ENCODE data around the gene IQGAP2. TPM values are rescaled to one million over a fixed set of nuclear protein-coding genes. Genes with fewer than 3 reads are reported as not detected.

Gene IQGAP2
- total and polyA plus RNA-seq, 5 donors from 2014 or later: 53.9 to 214 (median 61.4) TPM

DNA sequence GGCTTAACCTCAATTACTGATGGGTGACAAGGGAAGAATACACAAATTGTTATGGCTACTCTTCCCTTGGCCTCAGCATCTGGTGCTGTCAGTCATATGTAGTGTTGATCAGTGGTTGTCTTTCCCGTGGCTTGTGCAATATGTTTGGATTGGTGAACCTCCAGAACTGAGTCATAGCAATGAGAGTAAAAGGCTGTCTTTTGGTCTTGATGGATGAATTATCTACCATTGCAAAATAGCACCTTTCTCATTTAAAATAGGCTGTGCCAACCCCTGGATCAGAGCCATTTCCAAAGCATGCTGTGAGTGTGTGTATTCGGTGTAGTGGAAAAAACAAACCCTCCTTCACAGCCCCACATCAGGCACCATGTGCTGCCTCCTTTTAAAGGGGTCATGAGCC lies 298.2 kb downstream of the IQGAP2 start:
- no peaks in the 10 kb centered on the region for H3K9me3 ChIP-seq (ENCODE audit: control insufficient read depth in 2 of 2, low read length in 2 of 2)
- no peaks in the 10 kb centered on the region for H3K4me1 ChIP-seq (ENCODE audit: control insufficient read depth, insufficient read depth, low read length, poor library complexity, severe bottlenecking)
- no peak overlapping the region for H3K4me3 ChIP-seq (ENCODE audit: low read depth, low read length)
- H3K27ac Mint-ChIP-seq: no peak overlapping the region
- H3K36me3 ChIP-seq (ENCODE audit: control insufficient read depth, insufficient read depth, low read length): peaks cover 88% of the 10 kb centered on the region
- no peak overlapping the region for H3K27ac ChIP-seq (ENCODE audit: insufficient read depth, low read length, poor library complexity, severe bottlenecking)
- no peak for DNase-seq
- H3K4me1 Mint-ChIP-seq: peaks cover 0 to 3% (median 0%) of the 10 kb centered on the region in 4 donors
- no peak overlapping the region for H3K4me3 Mint-ChIP-seq
- ATAC-seq (ENCODE audit: low read depth in 2 of 2): no peak
- H3K27me3 ChIP-seq (ENCODE audit: control insufficient read depth, insufficient read depth, low read length): no peaks in the 10 kb centered on the region
- H3K9me3 Mint-ChIP-seq: no peaks in the 10 kb centered on the region
- H3K27me3 Mint-ChIP-seq: no peaks in the 10 kb centered on the region
- peaks cover 41% of the 10 kb centered on the region for H3K36me3 Mint-ChIP-seq

DNA sequence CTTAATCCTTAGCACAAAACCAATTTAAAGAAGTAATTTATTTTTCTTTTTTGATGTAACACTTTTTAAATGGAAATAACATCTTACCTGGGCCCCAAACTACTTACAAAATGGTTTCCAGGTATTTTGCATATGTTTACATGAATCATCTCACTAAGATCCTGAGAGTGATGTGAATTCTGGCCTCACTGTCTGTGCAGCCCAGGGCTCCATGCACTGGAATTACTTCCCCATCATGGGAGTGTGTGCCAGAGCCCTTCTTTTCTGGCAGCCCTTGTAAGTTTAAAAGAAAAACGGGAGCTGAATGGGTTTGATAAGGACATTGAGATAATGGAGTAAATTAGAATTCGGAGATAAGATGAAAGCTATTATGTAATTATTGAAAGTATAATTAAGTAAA lies 300.6 kb downstream of the IQGAP2 start:
- H3K9me3 ChIP-seq (ENCODE audit: control insufficient read depth in 2 of 2, low read length in 2 of 2): no peaks in the 10 kb centered on the region
- H3K4me3 ChIP-seq (ENCODE audit: low read depth, low read length): no peak overlapping the region
- Mint-ChIP-seq H3K9me3 (no peaks in the 10 kb centered on the region), H3K36me3 (peaks cover 44% of the 10 kb centered on the region), H3K4me1 (peaks cover 0 to 3% (median 1%) of the 10 kb centered on the region in 4 donors), H3K27ac (no peak overlapping the region), H3K4me3 (no peak overlapping the region), H3K27me3 (no peaks in the 10 kb centered on the region)
- DNase-seq (no peak), ATAC-seq (ENCODE audit: low read depth in 2 of 2) (no peak)
- no peak overlapping the region for H3K27ac ChIP-seq (ENCODE audit: insufficient read depth, low read length, poor library complexity, severe bottlenecking)
- peaks cover 78% of the 10 kb centered on the region for H3K36me3 ChIP-seq (ENCODE audit: control insufficient read depth, insufficient read depth, low read length)
- H3K4me1 ChIP-seq (ENCODE audit: control insufficient read depth, insufficient read depth, low read length, poor library complexity, severe bottlenecking): no peaks in the 10 kb centered on the region
- H3K27me3 ChIP-seq (ENCODE audit: control insufficient read depth, insufficient read depth, low read length): no peaks in the 10 kb centered on the region

- Mint-ChIP-seq H3K36me3 (peaks cover 40% of the 10 kb centered on the region), H3K4me1 (peaks cover 0 to 7% (median under 1%) of the 10 kb centered on the region in 4 donors), H3K27me3 (no peaks in the 10 kb centered on the region), H3K27ac (no peak overlapping the region), H3K4me3 (no peak overlapping the region), H3K9me3 (no peaks in the 10 kb centered on the region)
- DNase-seq: no peak
- H3K9me3 ChIP-seq (ENCODE audit: control insufficient read depth in 2 of 2, low read length in 2 of 2): no peaks in the 10 kb centered on the region
- H3K36me3 ChIP-seq (ENCODE audit: control insufficient read depth, insufficient read depth, low read length): peaks cover 73% of the 10 kb centered on the region
- no peak overlapping the region for H3K4me3 ChIP-seq (ENCODE audit: low read depth, low read length)
- H3K27me3 ChIP-seq (ENCODE audit: control insufficient read depth, insufficient read depth, low read length): no peaks in the 10 kb centered on the region
- H3K4me1 ChIP-seq (ENCODE audit: control insufficient read depth, insufficient read depth, low read length, poor library complexity, severe bottlenecking): no peaks in the 10 kb centered on the region
- H3K27ac ChIP-seq (ENCODE audit: insufficient read depth, low read length, poor library complexity, severe bottlenecking): no peak overlapping the region
- ATAC-seq (ENCODE audit: low read depth in 2 of 2): no peak
Measured at GRCh38 chr5:76704131-76704663, 301.1 kb downstream of the IQGAP2 start.

- Histone ChIP-seq H3K27ac (ENCODE audit: insufficient read depth, low read length, poor library complexity, severe bottlenecking) (no peak overlapping the region), H3K9me3 (ENCODE audit: control insufficient read depth in 2 of 2, low read length in 2 of 2) (no peaks in the 10 kb centered on the region), H3K36me3 (ENCODE audit: control insufficient read depth, insufficient read depth, low read length) (peaks cover 62% of the 10 kb centered on the region), H3K4me3 (ENCODE audit: low read depth, low read length) (no peak overlapping the region), H3K4me1 (ENCODE audit: control insufficient read depth, insufficient read depth, low read length, poor library complexity, severe bottlenecking) (no peaks in the 10 kb centered on the region), H3K27me3 (ENCODE audit: control insufficient read depth, insufficient read depth, low read length) (no peaks in the 10 kb centered on the region)
- Mint-ChIP-seq H3K4me1 (peaks cover 0 to 18% (median 4%) of the 10 kb centered on the region in 4 donors), H3K36me3 (peaks cover 39% of the 10 kb centered on the region), H3K27me3 (no peaks in the 10 kb centered on the region), H3K4me3 (no peak overlapping the region), H3K27ac (no peak overlapping the region), H3K9me3 (no peaks in the 10 kb centered on the region)
- ATAC-seq (ENCODE audit: low read depth in 2 of 2): no peak
- DNase-seq: no peak
Measured at GRCh38 chr5:76705574-76705973, 302.5 kb downstream of the IQGAP2 start.

- H3K4me3 Mint-ChIP-seq: no peak overlapping the region
- DNase-seq (no peak), ATAC-seq (ENCODE audit: low read depth in 2 of 2) (no peak)
- H3K4me1 Mint-ChIP-seq: peaks cover 10 to 40% (median 19%) of the 10 kb centered on the region in 4 donors
- no peak overlapping the region for H3K27ac ChIP-seq (ENCODE audit: insufficient read depth, low read length, poor library complexity, severe bottlenecking)
- peaks cover 2% of the 10 kb centered on the region for H3K27me3 ChIP-seq (ENCODE audit: control insufficient read depth, insufficient read depth, low read length)
- H3K9me3 ChIP-seq (ENCODE audit: control insufficient read depth in 2 of 2, low read length in 2 of 2): no peaks in the 10 kb centered on the region
- peaks cover 19% of the 10 kb centered on the region for H3K27me3 Mint-ChIP-seq
- no peak overlapping the region for H3K4me3 ChIP-seq (ENCODE audit: low read depth, low read length)
- H3K36me3 ChIP-seq (ENCODE audit: control insufficient read depth, insufficient read depth, low read length): peaks cover 23% of the 10 kb centered on the region
- H3K27ac Mint-ChIP-seq: no peak overlapping the region
- H3K9me3 Mint-ChIP-seq: no peaks in the 10 kb centered on the region
- H3K36me3 Mint-ChIP-seq: peaks cover 11% of the 10 kb centered on the region
- peaks cover 5% of the 10 kb centered on the region for H3K4me1 ChIP-seq (ENCODE audit: control insufficient read depth, insufficient read depth, low read length, poor library complexity, severe bottlenecking)
Measured at GRCh38 chr5:76709762-76710161, 306.7 kb downstream of the IQGAP2 start.

DNA sequence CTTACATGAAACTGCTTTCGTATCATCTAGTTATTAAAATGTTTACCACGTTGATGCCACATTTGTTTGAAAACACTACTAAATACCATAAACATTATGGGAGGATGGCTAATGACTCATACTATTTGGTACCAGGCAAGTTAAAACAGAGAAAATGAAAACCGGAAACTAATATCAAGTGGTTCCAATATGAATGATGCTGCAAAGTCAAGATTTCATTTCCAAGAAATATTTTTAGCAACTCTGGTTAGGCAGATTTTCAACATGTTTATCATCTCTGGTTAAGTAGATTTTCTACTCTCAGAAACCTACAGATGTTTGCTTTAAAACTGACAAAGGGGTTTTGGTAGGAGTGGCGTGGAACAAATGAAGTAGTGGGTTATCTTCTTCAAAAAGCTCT lies 307.9 kb downstream of the IQGAP2 start:
- H3K4me3 ChIP-seq (ENCODE audit: low read depth, low read length): no peak overlapping the region
- H3K27ac ChIP-seq (ENCODE audit: insufficient read depth, low read length, poor library complexity, severe bottlenecking): no peak overlapping the region
- H3K27me3 Mint-ChIP-seq: peaks cover 30% of the 10 kb centered on the region
- peaks cover 11% of the 10 kb centered on the region for H3K36me3 Mint-ChIP-seq
- no peaks in the 10 kb centered on the region for H3K9me3 ChIP-seq (ENCODE audit: control insufficient read depth in 2 of 2, low read length in 2 of 2)
- peaks cover 10 to 45% (median 25%) of the 10 kb centered on the region in 4 donors for H3K4me1 Mint-ChIP-seq
- H3K9me3 Mint-ChIP-seq: no peaks in the 10 kb centered on the region
- DNase-seq (peak in 1 of 3 donors; percentile 60), ATAC-seq (ENCODE audit: low read depth in 2 of 2) (no peak)
- no peak overlapping the region for H3K27ac Mint-ChIP-seq
- peaks cover 13% of the 10 kb centered on the region for H3K36me3 ChIP-seq (ENCODE audit: control insufficient read depth, insufficient read depth, low read length)
- H3K4me1 ChIP-seq (ENCODE audit: control insufficient read depth, insufficient read depth, low read length, poor library complexity, severe bottlenecking): peaks cover 15% of the 10 kb centered on the region
- peaks cover 2% of the 10 kb centered on the region for H3K27me3 ChIP-seq (ENCODE audit: control insufficient read depth, insufficient read depth, low read length)
- peak overlapping the region in 1 of 4 donors; percentile 23 for H3K4me3 Mint-ChIP-seq

- H3K4me1 ChIP-seq (ENCODE audit: control insufficient read depth, insufficient read depth, low read length, poor library complexity, severe bottlenecking): peaks cover 25% of the 10 kb centered on the region
- H3K27me3 ChIP-seq (ENCODE audit: control insufficient read depth, insufficient read depth, low read length): peaks cover 13% of the 10 kb centered on the region
- no peaks in the 10 kb centered on the region for H3K9me3 ChIP-seq (ENCODE audit: control insufficient read depth in 2 of 2, low read length in 2 of 2)
- peak overlapping the region; percentile 48 to 87 (median 83) for H3K4me3 Mint-ChIP-seq
- peaks cover 15 to 50% (median 29%) of the 10 kb centered on the region in 4 donors for H3K4me1 Mint-ChIP-seq
- peak overlapping the region; percentile 72 for H3K4me3 ChIP-seq (ENCODE audit: low read depth, low read length)
- peaks cover 0 to 3% (median 0%) of the 10 kb centered on the region in 7 donors for H3K9me3 Mint-ChIP-seq
- H3K27me3 Mint-ChIP-seq: peaks cover 58% of the 10 kb centered on the region
- H3K36me3 ChIP-seq (ENCODE audit: control insufficient read depth, insufficient read depth, low read length): no peaks in the 10 kb centered on the region
- peak in 1 of 3 donors; percentile 49 for DNase-seq
- peak overlapping the region; percentile 28 to 68 (median 60) for H3K27ac Mint-ChIP-seq
- ATAC-seq (ENCODE audit: low read depth in 2 of 2): no peak
- no peaks in the 10 kb centered on the region for H3K36me3 Mint-ChIP-seq
- H3K27ac ChIP-seq (ENCODE audit: insufficient read depth, low read length, poor library complexity, severe bottlenecking): no peak overlapping the region
Measured at GRCh38 chr5:76714751-76715485, 311.8 kb downstream of the IQGAP2 start.

DNA sequence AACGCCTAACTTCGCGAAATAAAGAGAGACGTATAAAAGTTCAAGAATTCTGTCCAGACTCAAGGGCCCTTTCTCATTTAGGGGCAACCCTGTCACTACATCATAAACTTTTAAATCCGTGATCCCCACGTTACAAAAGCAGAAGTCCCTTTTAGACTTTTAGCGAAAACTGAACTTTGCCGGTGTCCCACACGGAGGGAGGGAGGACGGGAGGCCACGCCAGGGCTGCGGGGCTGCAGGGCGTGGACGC lies 312.3 kb downstream of the IQGAP2 start:
- H3K27me3 Mint-ChIP-seq: peaks cover 58% of the 10 kb centered on the region
- H3K36me3 Mint-ChIP-seq: no peaks in the 10 kb centered on the region
- Histone ChIP-seq H3K9me3 (ENCODE audit: control insufficient read depth in 2 of 2, low read length in 2 of 2) (no peaks in the 10 kb centered on the region), H3K27me3 (ENCODE audit: control insufficient read depth, insufficient read depth, low read length) (peaks cover 13% of the 10 kb centered on the region), H3K4me1 (ENCODE audit: control insufficient read depth, insufficient read depth, low read length, poor library complexity, severe bottlenecking) (peaks cover 25% of the 10 kb centered on the region), H3K36me3 (ENCODE audit: control insufficient read depth, insufficient read depth, low read length) (no peaks in the 10 kb centered on the region), H3K27ac (ENCODE audit: insufficient read depth, low read length, poor library complexity, severe bottlenecking) (no peak overlapping the region), H3K4me3 (ENCODE audit: low read depth, low read length) (peak overlapping the region; percentile 72)
- H3K4me1 Mint-ChIP-seq: peaks cover 13 to 46% (median 29%) of the 10 kb centered on the region in 4 donors
- H3K27ac Mint-ChIP-seq: peak overlapping the region in 2 of 3 donors; percentile 28 to 68
- H3K9me3 Mint-ChIP-seq: peaks cover 0 to 3% (median 0%) of the 10 kb centered on the region in 7 donors
- DNase-seq (peak in 1 of 3 donors; percentile 34), ATAC-seq (ENCODE audit: low read depth in 2 of 2) (peak in 1 of 2 donors; percentile 2)
- peak overlapping the region; percentile 48 to 87 (median 83) for H3K4me3 Mint-ChIP-seq
